ENCODE results near the gene ANXA1.
"Not testable (repeated sequence)": the region's sequence is repeated elsewhere in the genome, so short reads cannot be mapped to it uniquely, and the experiment has no call there.

ANXA1 gene, protein sequence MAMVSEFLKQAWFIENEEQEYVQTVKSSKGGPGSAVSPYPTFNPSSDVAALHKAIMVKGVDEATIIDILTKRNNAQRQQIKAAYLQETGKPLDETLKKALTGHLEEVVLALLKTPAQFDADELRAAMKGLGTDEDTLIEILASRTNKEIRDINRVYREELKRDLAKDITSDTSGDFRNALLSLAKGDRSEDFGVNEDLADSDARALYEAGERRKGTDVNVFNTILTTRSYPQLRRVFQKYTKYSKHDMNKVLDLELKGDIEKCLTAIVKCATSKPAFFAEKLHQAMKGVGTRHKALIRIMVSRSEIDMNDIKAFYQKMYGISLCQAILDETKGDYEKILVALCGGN

GRCh38 chr9:73151653-73152542 lies at the start of gene ANXA1:
ANXA1 (plus strand) TSS chr9:73151865; CDS start chr9:73158536, 6,671 bp downstream.
- Histone ChIP-seq H3K4me3 (ENCODE audit: low read length) (no peak within 1 kb of the TSS; the same call in 1 of the 2 replicates), H3K27me3 (ENCODE audit: insufficient read depth, low read length) (no peaks in the 10 kb centered on the region), H3K9me3 (ENCODE audit: insufficient read depth, low read depth, low read length) (no peaks in the 10 kb centered on the region), H3K27ac (ENCODE audit: low read length) (no peak within 1 kb of the TSS), H3K9ac (ENCODE audit: low read depth, low read length) (0 out of 2 replicates have a peak within 1 kb of the TSS, but pooled peaks have one; percentile 23), H3K36me3 (ENCODE audit: insufficient read depth, low read depth, low read length) (no peaks in the 10 kb centered on the region), H3K4me1 (ENCODE audit: insufficient read depth, low read length) (peaks cover 22% of the 10 kb centered on the region)

- no peaks in the 10 kb centered on the region for H3K4me1 ChIP-seq (ENCODE audit: insufficient read depth, low read length)
- no peak overlapping the region for H3K27ac ChIP-seq (ENCODE audit: low read length)
- no peak overlapping the region for H3K4me3 ChIP-seq (ENCODE audit: low read length)
- no peak overlapping the region for H3K9ac ChIP-seq (ENCODE audit: low read depth, low read length)
- no peaks in the 10 kb centered on the region for H3K9me3 ChIP-seq (ENCODE audit: insufficient read depth, low read depth, low read length)
- H3K36me3 ChIP-seq (ENCODE audit: insufficient read depth, low read depth, low read length) = no peaks in the 10 kb centered on the region
- no peaks in the 10 kb centered on the region for H3K27me3 ChIP-seq (ENCODE audit: insufficient read depth, low read length)
These were observed 47.3 kb upstream of the ANXA1 start for GRCh38 chr9:73104342-73104741.

GRCh38 chr9:73104921-73105320 lies 46.7 kb upstream of the ANXA1 start:
- Histone ChIP-seq H3K36me3 (ENCODE audit: insufficient read depth, low read depth, low read length) (no peaks in the 10 kb centered on the region), H3K27me3 (ENCODE audit: insufficient read depth, low read length) (no peaks in the 10 kb centered on the region), H3K9ac (ENCODE audit: low read depth, low read length) (no peak overlapping the region), H3K4me1 (ENCODE audit: insufficient read depth, low read length) (no peaks in the 10 kb centered on the region), H3K9me3 (ENCODE audit: insufficient read depth, low read depth, low read length) (no peaks in the 10 kb centered on the region), H3K4me3 (ENCODE audit: low read length) (no peak overlapping the region), H3K27ac (ENCODE audit: low read length) (no peak overlapping the region)

DNA sequence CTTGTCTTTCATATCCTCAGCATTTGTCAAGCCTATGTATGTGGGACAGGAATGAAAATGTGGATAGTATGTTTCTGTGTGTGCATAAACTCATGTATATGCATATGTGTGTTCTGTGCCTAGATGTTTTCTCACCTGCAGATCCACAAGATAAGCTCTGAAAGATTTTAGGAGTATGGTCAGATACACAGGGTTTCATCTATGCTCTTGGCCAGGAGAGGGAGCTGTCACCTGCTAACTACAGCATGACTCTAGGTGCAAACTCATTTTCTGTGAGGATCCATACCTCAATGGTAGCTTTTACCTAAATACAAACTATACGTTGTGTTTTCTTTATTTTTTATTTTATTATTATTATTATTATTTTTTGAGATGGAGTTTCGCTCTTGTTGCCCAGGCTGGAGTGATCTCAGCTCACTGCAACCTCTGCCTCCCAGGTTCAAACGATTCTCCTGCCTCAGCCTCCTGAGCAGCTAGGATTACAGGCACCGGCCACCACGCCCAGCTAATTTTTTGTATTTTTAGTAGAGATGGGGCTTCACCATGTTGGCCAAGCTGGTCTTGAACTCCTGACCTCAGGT lies 44.1 kb upstream of the ANXA1 start:
- H3K36me3 ChIP-seq (ENCODE audit: insufficient read depth, low read depth, low read length); H3K4me3 ChIP-seq (ENCODE audit: low read length); H3K4me1 ChIP-seq (ENCODE audit: insufficient read depth, low read length); H3K9me3 ChIP-seq (ENCODE audit: insufficient read depth, low read depth, low read length); H3K27ac ChIP-seq (ENCODE audit: low read length); H3K9ac ChIP-seq (ENCODE audit: low read depth, low read length); H3K27me3 ChIP-seq (ENCODE audit: insufficient read depth, low read length): not testable (repeated sequence)

- Histone ChIP-seq H3K9ac (ENCODE audit: low read depth, low read length) (no peak overlapping the region), H3K4me1 (ENCODE audit: insufficient read depth, low read length) (no peaks in the 10 kb centered on the region), H3K36me3 (ENCODE audit: insufficient read depth, low read depth, low read length) (no peaks in the 10 kb centered on the region), H3K9me3 (ENCODE audit: insufficient read depth, low read depth, low read length) (no peaks in the 10 kb centered on the region), H3K4me3 (ENCODE audit: low read length) (no peak overlapping the region), H3K27me3 (ENCODE audit: insufficient read depth, low read length) (no peaks in the 10 kb centered on the region), H3K27ac (ENCODE audit: low read length) (no peak overlapping the region)
These were observed 37.6 kb upstream of the ANXA1 start for GRCh38 chr9:73114058-73114457.

- Histone ChIP-seq H3K36me3 (ENCODE audit: insufficient read depth, low read depth, low read length) (no peaks in the 10 kb centered on the region), H3K27ac (ENCODE audit: low read length) (no peak overlapping the region), H3K27me3 (ENCODE audit: insufficient read depth, low read length) (no peaks in the 10 kb centered on the region), H3K9me3 (ENCODE audit: insufficient read depth, low read depth, low read length) (no peaks in the 10 kb centered on the region), H3K4me1 (ENCODE audit: insufficient read depth, low read length) (no peaks in the 10 kb centered on the region), H3K9ac (ENCODE audit: low read depth, low read length) (no peak overlapping the region), H3K4me3 (ENCODE audit: low read length) (no peak overlapping the region)
These were observed 36.7 kb upstream of the ANXA1 start for GRCh38 chr9:73114958-73115357.

DNA sequence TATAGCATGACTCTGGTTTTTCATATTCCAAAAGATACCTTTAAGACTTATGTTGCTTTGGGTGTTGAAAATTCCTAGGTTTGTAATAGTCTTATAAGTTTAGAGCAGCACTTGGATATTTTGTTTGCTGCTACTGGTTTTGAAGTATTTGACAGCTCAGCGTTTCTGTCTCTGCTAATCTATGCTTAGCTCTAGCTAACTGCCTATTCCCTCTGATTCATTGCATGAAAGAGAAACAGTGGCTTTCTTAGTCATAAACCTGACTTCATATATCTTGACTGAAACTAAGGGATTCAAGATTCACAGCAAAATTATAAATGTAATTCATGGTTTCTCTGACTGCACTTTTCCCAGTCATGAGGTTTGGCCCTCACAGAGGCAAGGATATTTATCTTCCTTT lies 35.6 kb upstream of the ANXA1 start:
- Histone ChIP-seq H3K27ac (ENCODE audit: low read length) (no peak overlapping the region), H3K4me3 (ENCODE audit: low read length) (no peak overlapping the region), H3K27me3 (ENCODE audit: insufficient read depth, low read length) (no peaks in the 10 kb centered on the region), H3K4me1 (ENCODE audit: insufficient read depth, low read length) (no peaks in the 10 kb centered on the region), H3K9me3 (ENCODE audit: insufficient read depth, low read depth, low read length) (no peaks in the 10 kb centered on the region), H3K36me3 (ENCODE audit: insufficient read depth, low read depth, low read length) (no peaks in the 10 kb centered on the region), H3K9ac (ENCODE audit: low read depth, low read length) (no peak overlapping the region)

DNA sequence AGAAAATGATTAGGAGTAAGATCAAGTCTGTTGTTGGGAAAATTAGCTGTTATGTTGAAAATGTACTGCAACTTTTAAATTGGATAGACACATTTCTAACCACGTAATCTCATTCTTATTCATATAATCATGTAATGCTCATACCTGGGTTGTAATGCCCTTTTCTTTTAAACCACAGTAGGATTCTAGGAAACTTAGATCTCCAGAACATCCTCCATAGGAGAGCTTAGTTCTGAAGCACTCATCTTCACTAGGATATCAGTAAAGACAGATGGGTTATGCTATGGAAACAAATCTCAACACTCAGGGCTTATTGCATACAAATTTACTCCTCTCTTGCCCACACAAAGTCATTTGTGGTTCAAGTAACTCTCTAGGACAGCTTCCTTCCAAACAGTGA lies 34.8 kb upstream of the ANXA1 start:
- no peak overlapping the region for H3K9ac ChIP-seq (ENCODE audit: low read depth, low read length)
- H3K27ac ChIP-seq (ENCODE audit: low read length) = no peak overlapping the region
- no peak overlapping the region for H3K4me3 ChIP-seq (ENCODE audit: low read length)
- H3K4me1 ChIP-seq (ENCODE audit: insufficient read depth, low read length) = no peaks in the 10 kb centered on the region
- H3K9me3 ChIP-seq (ENCODE audit: insufficient read depth, low read depth, low read length) = no peaks in the 10 kb centered on the region
- no peaks in the 10 kb centered on the region for H3K36me3 ChIP-seq (ENCODE audit: insufficient read depth, low read depth, low read length)
- H3K27me3 ChIP-seq (ENCODE audit: insufficient read depth, low read length) = no peaks in the 10 kb centered on the region

DNA sequence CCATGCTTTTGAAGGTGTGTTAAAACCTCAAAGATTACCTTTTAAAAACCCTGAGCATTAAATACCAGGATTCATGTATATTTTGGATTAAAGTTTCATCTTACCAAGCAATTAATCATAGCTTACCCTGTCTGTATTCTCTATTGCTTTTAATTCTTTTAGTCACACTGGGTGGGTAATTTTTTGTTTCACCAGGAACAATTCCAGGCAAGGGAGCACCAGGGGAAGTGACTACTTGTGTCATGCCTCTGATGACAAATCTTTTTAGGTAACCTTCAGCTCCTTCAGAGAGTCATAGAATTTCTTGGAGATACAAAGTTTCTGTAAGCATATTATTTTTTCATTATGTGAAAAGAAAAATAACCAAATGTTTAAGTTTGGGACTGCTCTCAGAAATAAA lies 33.4 kb upstream of the ANXA1 start:
- no peak overlapping the region for H3K4me3 ChIP-seq (ENCODE audit: low read length)
- no peaks in the 10 kb centered on the region for H3K36me3 ChIP-seq (ENCODE audit: insufficient read depth, low read depth, low read length)
- no peaks in the 10 kb centered on the region for H3K9me3 ChIP-seq (ENCODE audit: insufficient read depth, low read depth, low read length)
- no peaks in the 10 kb centered on the region for H3K27me3 ChIP-seq (ENCODE audit: insufficient read depth, low read length)
- H3K9ac ChIP-seq (ENCODE audit: low read depth, low read length) = no peak overlapping the region
- no peak overlapping the region for H3K27ac ChIP-seq (ENCODE audit: low read length)
- no peaks in the 10 kb centered on the region for H3K4me1 ChIP-seq (ENCODE audit: insufficient read depth, low read length)

DNA sequence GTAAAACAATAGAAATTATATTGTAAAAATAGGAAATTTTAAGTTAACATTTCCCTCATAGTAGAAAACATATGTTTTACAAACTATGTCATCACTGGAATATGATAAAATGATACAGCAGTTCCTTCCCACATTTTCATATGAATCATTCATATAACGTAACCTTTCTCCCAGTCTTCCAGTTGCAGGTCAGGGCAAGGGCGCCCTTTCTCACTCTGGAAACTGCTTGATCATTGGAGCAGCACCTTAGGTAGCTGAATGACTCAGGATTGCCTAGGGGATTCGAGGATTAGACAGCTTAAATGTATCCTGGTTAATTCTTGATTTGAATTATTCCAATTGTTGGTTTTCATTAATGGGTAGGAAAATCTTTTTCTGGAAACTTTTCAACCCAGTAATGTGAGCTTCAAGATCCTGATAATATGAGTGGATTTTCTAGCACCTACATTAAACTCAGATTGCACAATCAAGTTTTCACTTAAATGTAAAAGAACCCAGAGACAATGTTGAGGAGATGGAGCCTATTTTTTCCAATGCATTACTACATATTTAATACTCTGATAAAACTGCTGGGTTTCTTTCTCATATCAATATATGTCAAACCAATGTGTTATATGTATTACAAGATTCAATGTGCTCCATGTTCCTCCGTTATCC lies 32.6 kb upstream of the ANXA1 start:
- H3K36me3 ChIP-seq (ENCODE audit: insufficient read depth, low read depth, low read length) = no peaks in the 10 kb centered on the region
- no peak overlapping the region for H3K9ac ChIP-seq (ENCODE audit: low read depth, low read length)
- H3K4me1 ChIP-seq (ENCODE audit: insufficient read depth, low read length) = no peaks in the 10 kb centered on the region
- no peaks in the 10 kb centered on the region for H3K9me3 ChIP-seq (ENCODE audit: insufficient read depth, low read depth, low read length)
- no peak overlapping the region for H3K4me3 ChIP-seq (ENCODE audit: low read length)
- no peaks in the 10 kb centered on the region for H3K27me3 ChIP-seq (ENCODE audit: insufficient read depth, low read length)
- no peak overlapping the region for H3K27ac ChIP-seq (ENCODE audit: low read length)

GRCh38 chr9:73121375-73121935 lies 30.2 kb upstream of the ANXA1 start:
- no peak overlapping the region for H3K9ac ChIP-seq (ENCODE audit: low read depth, low read length)
- H3K27me3 ChIP-seq (ENCODE audit: insufficient read depth, low read length) = no peaks in the 10 kb centered on the region
- H3K4me1 ChIP-seq (ENCODE audit: insufficient read depth, low read length) = no peaks in the 10 kb centered on the region
- no peak overlapping the region for H3K27ac ChIP-seq (ENCODE audit: low read length)
- H3K36me3 ChIP-seq (ENCODE audit: insufficient read depth, low read depth, low read length) = no peaks in the 10 kb centered on the region
- no peak overlapping the region for H3K4me3 ChIP-seq (ENCODE audit: low read length)
- no peaks in the 10 kb centered on the region for H3K9me3 ChIP-seq (ENCODE audit: insufficient read depth, low read depth, low read length)

All from iPS-20b (cell line).